Cardiac septum (tissue), 1 donor: ENCODE data around the gene ZNF225. TPM values are rescaled to one million over a fixed set of nuclear protein-coding genes. Genes with fewer than 3 reads are reported as not detected.
"Not testable (repeated sequence)": the region's sequence is repeated elsewhere in the genome, so short reads cannot be mapped to it uniquely, and the experiment has no call there.

Experiments used
- DNase-seq: peaks from one replicate; pipeline ENCODE4 v3.0.0-alpha.2; 2020; ENCODE audit warnings: low spot score
- intact Hi-C: fragments of 100-400 bp; cut with DNase I; formaldehyde crosslinking; loops from one replicate; pipeline ENCODE4 v1.14.0; 2022
- total RNA-seq: library from RNA; stranded (reverse); fragmentation: NEBNext Ultra II Directional; extraction: Animal tissue kit (Norgen Biotek cat#: 25700); gene quantifications from one replicate; pipeline ENCODE4 v1.2.1, GENCODE V29; 2021
- donor health status: DM: no; HTN: no; CAD: no.

The ZNF225 gene
- total RNA-seq, 1 donor from 2014 or later, result 3.3 TPM

GRCh38 chr19:44142059-44142433 lies 28.8 kb downstream of the ZNF225 start:
- intact Hi-C loops, result no loop called here
- DNase-seq, result no peak

- intact Hi-C loops, result no loop called here
- no peak for DNase-seq
Measured at GRCh38 chr19:44149776-44150175, 36.6 kb downstream of the ZNF225 start.

GRCh38 chr19:44151491-44151890 lies 38.3 kb downstream of the ZNF225 start:
- DNase-seq, result no peak
- intact Hi-C loops, result no loop called here

- intact Hi-C loops, result no loop called here
Measured at GRCh38 chr19:44156475-44156874, 43.3 kb downstream of the ZNF225 start.

GRCh38 chr19:44163789-44164188 lies 50.6 kb downstream of the ZNF225 start:
- no peak for DNase-seq
- intact Hi-C loops, result loop anchor here (1.0 to 5.0 kb wide), 3 partner anchors 23 to 111 kb away; partner anchors contain the start of genes ZNF223, ZNF225 and ZNF234

More at GRCh38 chr19:44156475-44156874, 43.3 kb downstream of the ZNF225 start:
- no peak for DNase-seq

- intact Hi-C loops, result loop anchor here (1.0 to 5.0 kb wide), 3 partner anchors 23 to 112 kb away; partner anchors contain the start of genes ZNF223, ZNF225 and ZNF234
- no peak for DNase-seq
Measured at GRCh38 chr19:44164327-44164672, 51.1 kb downstream of the ZNF225 start.

- intact Hi-C loops, result loop anchor here (1.0 to 5.0 kb wide), 4 partner anchors 24 to 113 kb away; partner anchors contain the start of genes ZNF223, ZNF225 and ZNF234
- DNase-seq, result peak; percentile 95
Measured at GRCh38 chr19:44164673-44165512, 51.7 kb downstream of the ZNF225 start, which contains the start of gene ZNF226. ZNF226 (plus strand) TSS chr19:44165100; CDS start chr19:44170081, 4,981 bp downstream.

- intact Hi-C loops, DNase-seq: not testable (repeated sequence)
Measured at GRCh38 chr19:44170660-44171059, 57.5 kb downstream of the ZNF225 start.

GRCh38 chr19:44176590-44176989 lies 63.4 kb downstream of the ZNF225 start:
- intact Hi-C loops, result no loop called here
- no peak for DNase-seq

GRCh38 chr19:44180968-44181367 lies 67.8 kb downstream of the ZNF225 start:
- intact Hi-C loops, result no loop called here

GRCh38 chr19:44182145-44182544 lies 68.9 kb downstream of the ZNF225 start:
- no peak for DNase-seq
- intact Hi-C loops, result no loop called here

More at GRCh38 chr19:44180968-44181367, 67.8 kb downstream of the ZNF225 start:
- DNase-seq, result no peak

Other genes with a start within 250 kb of the ZNF225 start
- gene ZNF404, start 229.4 kb upstream of the ZNF225 start, total RNA-seq, result 8.4 TPM
- 7.0 TPM for gene ZNF45, start 178.1 kb upstream of the ZNF225 start, total RNA-seq
- gene ZNF221, start 162.2 kb upstream of the ZNF225 start, total RNA-seq, result 4.7 TPM
- 6.4 TPM for gene ZNF155, start 129.2 kb upstream of the ZNF225 start, total RNA-seq
- gene ZNF230, start 110.4 kb upstream of the ZNF225 start, total RNA-seq, result 2.3 TPM
- 3.6 TPM for gene ZNF222, start 88.0 kb upstream of the ZNF225 start, total RNA-seq
- 2.2 TPM for gene ZNF223, start 61.4 kb upstream of the ZNF225 start, total RNA-seq
- 1.4 TPM for gene ZNF284, start 41.2 kb upstream of the ZNF225 start, total RNA-seq
- 12.9 TPM for gene ZNF224, start 19.0 kb upstream of the ZNF225 start, total RNA-seq
- gene ZNF234, start 28.2 kb downstream of the ZNF225 start, total RNA-seq, result 9.6 TPM
- gene ZNF226, start 51.7 kb downstream of the ZNF225 start, total RNA-seq, result 25.6 TPM
- 15.4 TPM for gene ZNF227, start 99.1 kb downstream of the ZNF225 start, total RNA-seq
- gene ZNF233, start 146.5 kb downstream of the ZNF225 start, total RNA-seq, result 5.0 TPM
- gene ZNF235, start 191.6 kb downstream of the ZNF225 start, total RNA-seq, result 5.2 TPM
- gene ZNF112, start 243.3 kb downstream of the ZNF225 start, total RNA-seq, result 3.8 TPM